ENCODE measurements around the gene BMP10. TPM values are rescaled to one million over a fixed set of nuclear protein-coding genes. Genes with fewer than 3 reads are reported as not detected.

BMP10 gene
- polyA plus RNA-seq, 1 of the 3 experiments (the other 2 are of a cell fraction), result not detected

DNA sequence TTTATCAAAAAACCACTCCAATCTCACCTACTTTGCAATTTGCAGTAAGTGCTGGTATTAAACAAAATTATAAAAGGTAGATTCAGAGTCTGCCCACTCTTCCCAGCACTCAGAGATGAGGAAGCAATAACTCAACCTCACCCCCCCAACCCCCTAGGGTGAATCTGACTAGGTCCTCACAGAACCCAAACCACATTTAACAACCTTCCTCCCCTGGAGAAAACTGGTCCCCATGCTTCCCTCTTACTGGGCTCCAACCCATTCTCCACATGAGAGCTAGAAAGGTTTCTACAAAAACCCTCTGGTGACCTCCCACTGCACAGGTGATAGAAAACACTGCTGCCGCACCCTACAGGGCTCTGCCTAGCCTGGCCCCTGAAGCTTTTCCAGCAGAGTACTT lies 40.5 kb upstream of the BMP10 start (continued):
- TF ChIP-seq MXI1 (IDR thresholded peaks at IDR 0.05; ENCODE audit: low read depth, low read length) (no peak), GABPA (IDR thresholded peaks at IDR 0.05; ENCODE audit: low read depth) (no peak)
- TF ChIP-seq, protein P1, sequence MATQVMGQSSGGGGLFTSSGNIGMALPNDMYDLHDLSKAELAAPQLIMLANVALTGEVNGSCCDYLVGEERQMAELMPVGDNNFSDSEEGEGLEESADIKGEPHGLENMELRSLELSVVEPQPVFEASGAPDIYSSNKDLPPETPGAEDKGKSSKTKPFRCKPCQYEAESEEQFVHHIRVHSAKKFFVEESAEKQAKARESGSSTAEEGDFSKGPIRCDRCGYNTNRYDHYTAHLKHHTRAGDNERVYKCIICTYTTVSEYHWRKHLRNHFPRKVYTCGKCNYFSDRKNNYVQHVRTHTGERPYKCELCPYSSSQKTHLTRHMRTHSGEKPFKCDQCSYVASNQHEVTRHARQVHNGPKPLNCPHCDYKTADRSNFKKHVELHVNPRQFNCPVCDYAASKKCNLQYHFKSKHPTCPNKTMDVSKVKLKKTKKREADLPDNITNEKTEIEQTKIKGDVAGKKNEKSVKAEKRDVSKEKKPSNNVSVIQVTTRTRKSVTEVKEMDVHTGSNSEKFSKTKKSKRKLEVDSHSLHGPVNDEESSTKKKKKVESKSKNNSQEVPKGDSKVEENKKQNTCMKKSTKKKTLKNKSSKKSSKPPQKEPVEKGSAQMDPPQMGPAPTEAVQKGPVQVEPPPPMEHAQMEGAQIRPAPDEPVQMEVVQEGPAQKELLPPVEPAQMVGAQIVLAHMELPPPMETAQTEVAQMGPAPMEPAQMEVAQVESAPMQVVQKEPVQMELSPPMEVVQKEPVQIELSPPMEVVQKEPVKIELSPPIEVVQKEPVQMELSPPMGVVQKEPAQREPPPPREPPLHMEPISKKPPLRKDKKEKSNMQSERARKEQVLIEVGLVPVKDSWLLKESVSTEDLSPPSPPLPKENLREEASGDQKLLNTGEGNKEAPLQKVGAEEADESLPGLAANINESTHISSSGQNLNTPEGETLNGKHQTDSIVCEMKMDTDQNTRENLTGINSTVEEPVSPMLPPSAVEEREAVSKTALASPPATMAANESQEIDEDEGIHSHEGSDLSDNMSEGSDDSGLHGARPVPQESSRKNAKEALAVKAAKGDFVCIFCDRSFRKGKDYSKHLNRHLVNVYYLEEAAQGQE (IDR thresholded peaks at IDR 0.05; ENCODE audit: low read depth, low read length), result no peak

DNA sequence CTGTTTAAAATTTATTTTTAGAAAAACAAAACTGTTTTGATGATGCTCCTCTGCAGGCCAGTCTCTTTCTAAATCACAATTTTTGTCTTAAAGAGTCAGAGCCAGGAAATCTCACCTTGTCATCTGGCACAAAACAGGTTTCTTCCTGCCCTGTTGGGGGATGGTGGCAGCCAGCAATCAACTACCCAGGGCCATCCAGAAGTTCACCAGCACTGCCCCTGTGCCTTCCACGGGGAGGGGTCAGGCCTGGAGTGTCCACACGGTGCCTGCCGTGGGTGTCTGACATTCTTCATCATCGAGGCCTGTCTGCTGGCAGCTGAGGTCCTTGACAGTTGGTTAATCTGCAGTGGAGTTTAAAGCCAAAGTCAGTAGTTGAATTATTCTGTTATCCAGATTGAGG lies 40.0 kb upstream of the BMP10 start:
- Histone ChIP-seq H3K27me3 (ENCODE audit: insufficient read depth) (no peaks in the 10 kb centered on the region), H3K36me3 (replicated peaks in 1 of 2; ENCODE audit: control insufficient read depth in 1 of 2, insufficient read depth in 2 of 2, low read length in 1 of 2) (no peaks in the 10 kb centered on the region), H3K9ac (no peak overlapping the region), H3K9me2 (no peaks in the 10 kb centered on the region), H3K4me3 (ENCODE audit: low read depth in 2 of 2, low read length in 1 of 2) (no peak overlapping the region), H3K9me3 (no peaks in the 10 kb centered on the region), H3K79me2 (ENCODE audit: insufficient read depth) (no peaks in the 10 kb centered on the region), H3K27ac (ENCODE audit: low read depth in 2 of 2, low read length in 1 of 2) (no peak overlapping the region), H3F3A (replicated peaks; ENCODE audit: insufficient read depth) (no peaks in the 10 kb centered on the region), H3K4me2 (no peak overlapping the region), H3K4me1 (ENCODE audit: control insufficient read depth in 1 of 2, insufficient read depth in 2 of 2, low read depth in 1 of 2, low read length in 1 of 2) (peaks cover 0 to 8% of the 10 kb centered on the region in 2 experiments; a peak in 2 of 4 replicates), H2AFZ (ENCODE audit: low read depth) (no peak overlapping the region), H4K20me1 (ENCODE audit: insufficient read depth) (no peaks in the 10 kb centered on the region)
- CTCF ChIA-PET, result interaction anchor here (1.0 to 6.3 kb wide), 6 partner anchors 14 to 447 kb away, joined by 3 to 47 read pairs (median 10); partner anchors contain the start of genes APLF and FBXO48
- 63% methylated on average over 4 of the region's 4 CpGs for WGBS (ENCODE audit: low lambda C conversion rate)
- TF ChIP-seq CHD2 (IDR thresholded peaks at IDR 0.05; ENCODE audit: low read length, partially characterized antibody) (no peak), EP300 (IDR thresholded peaks at IDR 0.05; ENCODE audit: borderline replicate concordance in 1 of 2, low read depth in 1 of 2, low read length in 1 of 2) (no peak), NRF1 (IDR thresholded peaks at IDR 0.05; ENCODE audit: low read depth, low read length) (no peak), RCOR1 (IDR thresholded peaks at IDR 0.05; ENCODE audit: low read length) (no peak), EZH2phosphoT487 (IDR thresholded peaks at IDR 0.05; ENCODE audit: borderline replicate concordance, low read depth) (no peak), RXRA (IDR thresholded peaks at IDR 0.05; ENCODE audit: borderline replicate concordance, low read depth) (no peak), YY1 (IDR thresholded peaks at IDR 0.05; ENCODE audit: low read depth) (no peak), ELF1 (IDR thresholded peaks at IDR 0.05) (no peak), SMC3 (IDR thresholded peaks at IDR 0.05; ENCODE audit: low read depth, low read length) (no peak)
- TF ChIP-seq, protein P1 (IDR thresholded peaks at IDR 0.05; ENCODE audit: low read depth, low read length), result no peak
- no peak for DNase-seq
- POLR2A ChIA-PET, result no interaction called here

Measured in SK-N-SH (cell line).